ENCODE results near the gene COP1.

Gene COP1

DNA sequence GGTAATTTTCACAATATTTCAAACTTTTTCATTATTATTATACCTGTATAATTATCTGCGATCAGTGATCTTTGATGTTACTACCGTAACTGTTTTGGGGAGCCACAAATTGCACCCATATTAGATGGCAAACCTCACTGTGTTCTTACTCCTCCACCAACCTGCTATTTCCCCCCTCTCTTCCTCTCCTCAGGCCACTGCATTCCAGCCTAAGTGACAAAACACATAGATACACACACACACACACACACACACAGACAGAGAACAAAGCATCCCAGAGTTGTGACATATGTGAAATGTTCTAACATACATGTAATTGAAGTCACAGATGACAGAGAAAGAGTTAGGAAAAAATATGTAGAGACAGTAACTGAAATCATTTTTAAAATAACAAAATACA lies 18.5 kb downstream of the COP1 start:
- TF ChIP-seq, protein P1, sequence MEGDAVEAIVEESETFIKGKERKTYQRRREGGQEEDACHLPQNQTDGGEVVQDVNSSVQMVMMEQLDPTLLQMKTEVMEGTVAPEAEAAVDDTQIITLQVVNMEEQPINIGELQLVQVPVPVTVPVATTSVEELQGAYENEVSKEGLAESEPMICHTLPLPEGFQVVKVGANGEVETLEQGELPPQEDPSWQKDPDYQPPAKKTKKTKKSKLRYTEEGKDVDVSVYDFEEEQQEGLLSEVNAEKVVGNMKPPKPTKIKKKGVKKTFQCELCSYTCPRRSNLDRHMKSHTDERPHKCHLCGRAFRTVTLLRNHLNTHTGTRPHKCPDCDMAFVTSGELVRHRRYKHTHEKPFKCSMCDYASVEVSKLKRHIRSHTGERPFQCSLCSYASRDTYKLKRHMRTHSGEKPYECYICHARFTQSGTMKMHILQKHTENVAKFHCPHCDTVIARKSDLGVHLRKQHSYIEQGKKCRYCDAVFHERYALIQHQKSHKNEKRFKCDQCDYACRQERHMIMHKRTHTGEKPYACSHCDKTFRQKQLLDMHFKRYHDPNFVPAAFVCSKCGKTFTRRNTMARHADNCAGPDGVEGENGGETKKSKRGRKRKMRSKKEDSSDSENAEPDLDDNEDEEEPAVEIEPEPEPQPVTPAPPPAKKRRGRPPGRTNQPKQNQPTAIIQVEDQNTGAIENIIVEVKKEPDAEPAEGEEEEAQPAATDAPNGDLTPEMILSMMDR (conservative IDR thresholded peaks at IDR 0.05; ENCODE audit: control insufficient read depth, insufficient read depth, low read depth, low read length), result no peak
- no peak overlapping the region for H3K4me3 ChIP-seq (ENCODE audit: control insufficient read depth, low read depth, low read length)
- DNase-seq (ENCODE audit: low read depth), result no peak

DNA sequence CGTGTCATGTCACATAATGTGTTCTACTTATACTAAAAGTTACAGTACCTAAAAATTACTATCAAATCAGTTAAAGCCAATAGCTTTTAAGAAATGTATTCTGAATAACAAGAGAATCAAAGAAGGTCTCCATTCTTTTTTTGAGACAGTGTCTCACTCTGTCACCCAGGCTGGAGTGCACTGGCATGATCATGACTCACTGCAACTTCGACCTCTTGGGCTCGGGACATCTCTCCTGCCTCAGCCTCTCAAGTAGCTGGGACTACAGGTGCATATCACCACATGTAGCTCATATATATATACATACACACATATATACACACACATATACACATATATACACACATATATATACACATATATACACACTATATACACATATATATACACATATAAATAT lies 20.1 kb downstream of the COP1 start:
- TF ChIP-seq, protein P1 (conservative IDR thresholded peaks at IDR 0.05; ENCODE audit: control insufficient read depth, insufficient read depth, low read depth, low read length), result no peak
- H3K4me3 ChIP-seq (ENCODE audit: control insufficient read depth, low read depth, low read length), result no peak overlapping the region
- DNase-seq (ENCODE audit: low read depth), result no peak

DNA sequence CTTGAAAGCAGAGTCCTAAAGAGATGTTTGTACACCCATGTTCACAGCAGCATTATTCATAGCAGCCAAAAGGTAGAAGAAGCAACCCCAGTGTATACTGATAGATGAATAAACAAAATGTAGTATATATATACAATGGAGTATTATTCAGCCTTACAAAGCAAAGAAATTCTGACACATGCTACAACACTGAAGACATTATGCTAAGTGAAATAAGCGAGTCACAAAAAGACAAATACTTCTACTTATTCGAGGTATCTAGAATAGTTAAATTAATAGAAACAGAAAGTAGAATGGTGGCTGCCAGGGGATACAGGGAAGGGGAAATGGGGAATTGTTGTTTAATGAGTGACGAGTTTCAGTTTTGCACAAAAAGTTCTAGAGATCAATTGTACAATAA lies 23.5 kb downstream of the COP1 start:
- H3K4me3 ChIP-seq (ENCODE audit: control insufficient read depth, low read depth, low read length), result no peak overlapping the region
- DNase-seq (ENCODE audit: low read depth), result no peak
- TF ChIP-seq, protein P1 (conservative IDR thresholded peaks at IDR 0.05; ENCODE audit: control insufficient read depth, insufficient read depth, low read depth, low read length), result no peak

DNA sequence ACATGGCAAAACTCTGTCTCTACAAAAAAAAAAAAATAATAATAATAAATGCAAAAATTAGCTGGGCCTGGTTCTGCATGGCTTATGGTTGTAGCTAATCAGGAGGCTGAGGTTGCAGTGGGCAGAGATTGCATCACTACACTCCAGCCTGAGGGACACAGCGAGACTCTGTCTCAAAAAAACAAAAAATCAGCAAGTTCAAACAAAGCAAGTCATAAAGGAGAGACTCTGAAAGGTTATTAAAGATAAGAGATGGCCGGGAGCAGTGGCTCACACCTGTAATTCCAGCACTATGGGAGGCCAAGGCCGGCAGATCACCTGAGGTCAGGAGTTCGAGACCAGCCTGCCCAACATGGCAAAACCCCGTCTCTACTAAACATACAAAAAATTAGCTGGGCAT lies 28.8 kb downstream of the COP1 start:
- no peak overlapping the region for H3K4me3 ChIP-seq (ENCODE audit: control insufficient read depth, low read depth, low read length)
- no peak for DNase-seq (ENCODE audit: low read depth)
- TF ChIP-seq, protein P1 (conservative IDR thresholded peaks at IDR 0.05; ENCODE audit: control insufficient read depth, insufficient read depth, low read depth, low read length), result no peak

DNA sequence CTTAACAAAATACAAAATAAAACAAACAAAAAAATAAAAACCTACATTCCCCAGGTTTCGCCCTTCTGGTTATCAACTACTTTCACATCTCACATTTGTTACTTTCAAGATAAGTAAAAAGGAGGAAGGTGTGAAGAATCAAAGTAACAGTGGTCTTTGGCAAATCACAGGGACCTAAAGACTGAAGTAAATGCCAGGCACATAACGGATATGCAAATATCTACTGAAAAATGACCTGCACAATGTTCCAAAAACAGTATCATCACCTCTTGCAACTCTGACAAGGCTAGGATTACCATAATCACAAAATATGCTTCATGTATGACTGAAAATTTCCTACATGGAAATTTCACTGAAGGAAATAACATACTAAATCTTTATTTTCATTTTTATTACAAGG lies 29.3 kb downstream of the COP1 start:
- no peak for DNase-seq (ENCODE audit: low read depth)
- no peak overlapping the region for H3K4me3 ChIP-seq (ENCODE audit: control insufficient read depth, low read depth, low read length)
- TF ChIP-seq, protein P1 (conservative IDR thresholded peaks at IDR 0.05; ENCODE audit: control insufficient read depth, insufficient read depth, low read depth, low read length), result no peak

DNA sequence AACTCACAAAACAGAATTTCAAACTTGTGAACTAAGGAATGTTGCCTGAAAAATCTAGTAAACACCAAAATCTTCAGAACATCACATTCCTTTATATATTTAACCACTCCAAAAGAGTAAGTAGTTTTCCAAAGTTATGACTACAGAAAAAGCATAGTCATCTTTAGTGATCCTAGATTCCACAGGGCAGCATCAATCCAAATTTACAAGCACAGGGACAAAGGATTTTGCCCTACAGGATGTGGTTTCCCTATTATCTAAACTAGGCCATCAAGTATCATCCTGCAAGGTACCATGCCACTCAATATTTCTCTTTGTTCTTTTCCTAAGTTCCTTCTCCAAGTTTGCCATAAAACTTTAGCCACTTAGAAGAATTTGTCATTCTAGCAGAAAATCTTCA lies 33.0 kb downstream of the COP1 start:
- TF ChIP-seq, protein P1 (conservative IDR thresholded peaks at IDR 0.05; ENCODE audit: control insufficient read depth, insufficient read depth, low read depth, low read length), result no peak
- DNase-seq (ENCODE audit: low read depth), result no peak
- H3K4me3 ChIP-seq (ENCODE audit: control insufficient read depth, low read depth, low read length), result no peak overlapping the region

DNA sequence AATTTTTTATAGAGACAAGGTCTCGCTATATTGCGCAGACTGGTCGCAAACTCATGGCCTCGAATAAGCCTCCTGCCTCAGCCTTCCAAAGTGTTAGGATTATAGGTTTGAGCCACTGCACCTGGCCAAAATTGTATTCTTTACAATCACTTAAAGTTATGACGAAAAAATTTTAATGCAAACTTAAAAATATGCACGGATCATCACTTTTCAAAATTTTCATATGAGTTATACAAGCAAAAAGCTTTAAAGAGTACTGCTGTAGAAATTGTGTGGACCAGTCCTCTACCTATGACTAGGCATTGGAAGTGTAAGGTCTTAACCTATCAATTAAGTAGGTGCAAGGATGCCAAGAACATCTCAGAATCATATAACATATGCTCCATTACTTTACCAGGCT lies 34.9 kb downstream of the COP1 start:
- no peak for DNase-seq (ENCODE audit: low read depth)
- TF ChIP-seq, protein P1 (conservative IDR thresholded peaks at IDR 0.05; ENCODE audit: control insufficient read depth, insufficient read depth, low read depth, low read length), result no peak
- H3K4me3 ChIP-seq (ENCODE audit: control insufficient read depth, low read depth, low read length), result no peak overlapping the region
